H54 (cell line): ENCODE measurements around the gene TNKS1BP1.
"Not testable (repeated sequence)": the region's sequence is repeated elsewhere in the genome, so short reads cannot be mapped to it uniquely, and the experiment has no call there.

Experiments used
- DNase-seq: peaks from one replicate; pipeline ENCODE4 v3.0.0; 2011; ENCODE audit warnings: low spot score, mixed read lengths; ENCODE audit not compliant: insufficient read length
- FAIRE-seq: peaks from 3 replicates; lab custom pipeline; 2011; peaks lifted over from hg19 to GRCh38; lab: Jason Lieb, UNC
- POLR2A ChIP-seq: IDR thresholded peaks from 2 replicates; pipeline ENCODE4 v1.6.1; 2011; ENCODE audit warnings: low read depth, mild to moderate bottlenecking, low read length

The TNKS1BP1 gene

GRCh38 chr11:57288771-57289579 lies 35.8 kb downstream of the TNKS1BP1 start:
- FAIRE-seq, result no peak
- DNase-seq, result peak; percentile 38
- TF ChIP-seq POLR2A, result no peak

DNA sequence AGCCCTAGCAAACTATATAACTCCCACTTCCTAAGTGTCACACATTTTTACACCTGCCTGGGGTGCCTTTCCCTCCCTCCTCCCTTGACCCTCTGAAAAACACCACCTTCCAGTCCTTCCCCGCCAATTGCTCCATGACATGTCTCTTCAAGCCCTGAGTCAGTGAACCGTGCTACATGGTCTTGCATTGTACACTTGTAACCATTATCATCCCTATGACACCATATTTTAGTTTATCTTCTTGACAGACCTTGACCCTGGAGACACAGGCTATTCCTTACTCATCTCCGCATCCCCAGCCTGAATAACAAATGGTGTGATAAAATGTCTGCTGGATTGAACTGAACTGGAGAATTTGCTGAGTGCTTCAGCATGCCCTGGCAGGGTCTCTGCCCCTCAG lies 36.9 kb downstream of the TNKS1BP1 start:
- TF ChIP-seq POLR2A, result no peak
- FAIRE-seq, result no peak

GRCh38 chr11:57283231-57283990 lies 41.3 kb downstream of the TNKS1BP1 start:
- TF ChIP-seq POLR2A, result no peak
- FAIRE-seq (no peak), DNase-seq (no peak)

More for the DNA sequence above, 36.9 kb downstream of the TNKS1BP1 start:
- no peak for DNase-seq

DNA sequence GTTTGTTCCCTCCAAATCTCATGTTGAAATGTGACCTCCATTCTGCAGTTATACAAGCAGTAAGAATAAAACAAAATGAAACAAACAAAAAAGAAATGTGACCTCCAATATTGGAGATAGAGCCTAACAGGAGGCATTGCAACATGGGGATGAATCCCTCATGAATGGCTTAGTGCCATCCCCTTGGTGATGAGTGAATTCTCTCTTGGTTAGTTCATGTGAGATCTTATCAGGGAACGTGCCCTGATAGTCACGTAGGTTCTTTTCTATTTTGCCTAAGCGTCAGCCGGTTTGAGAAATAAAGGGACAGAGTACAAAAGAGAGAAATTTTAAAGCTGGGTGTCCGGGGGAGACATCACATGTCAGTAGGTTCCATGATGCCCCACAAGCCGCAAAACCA lies 43.2 kb downstream of the TNKS1BP1 start:
- FAIRE-seq, result not testable (repeated sequence)

DNA sequence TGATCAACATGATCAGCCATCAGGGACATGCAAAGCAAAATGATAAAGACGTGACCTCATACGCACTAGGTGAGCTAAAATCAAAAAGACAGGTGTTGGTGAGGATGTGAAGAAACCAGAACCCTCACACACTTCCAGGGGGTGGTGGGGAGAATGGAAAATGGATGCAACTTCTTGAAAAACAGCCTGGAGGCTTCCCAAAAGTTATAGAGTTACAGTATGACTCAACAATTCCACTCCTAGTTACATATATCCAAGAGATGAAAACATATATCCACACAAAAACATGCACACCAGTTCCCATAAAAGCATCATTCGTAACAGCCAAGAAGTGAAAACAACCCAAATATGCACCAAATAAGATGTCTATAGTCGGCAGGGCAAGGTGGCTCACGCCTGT lies 45.6 kb downstream of the TNKS1BP1 start:
- FAIRE-seq (no peak), DNase-seq (no peak)
- no peak for TF ChIP-seq POLR2A

More for the DNA sequence above, 43.2 kb downstream of the TNKS1BP1 start:
- DNase-seq, result not testable (repeated sequence)

DNA sequence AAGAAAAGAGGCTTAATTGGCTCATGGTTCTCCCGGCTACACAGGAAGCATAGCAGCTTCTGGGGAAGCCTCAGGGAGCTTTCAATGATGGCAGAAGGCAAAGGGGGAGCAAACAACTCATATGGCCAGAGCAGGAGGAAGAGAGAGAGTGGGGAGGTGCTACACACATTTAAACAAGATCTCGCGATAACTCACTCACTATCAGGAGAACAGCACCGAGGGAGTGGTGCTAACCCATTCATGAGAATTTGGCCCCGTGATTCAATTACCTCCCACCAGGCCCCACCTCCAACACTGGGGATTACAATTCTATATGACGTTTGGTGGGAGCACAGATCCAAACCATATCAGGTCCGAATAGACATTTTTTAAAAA lies 46.0 kb downstream of the TNKS1BP1 start:
- TF ChIP-seq POLR2A, result no peak
- FAIRE-seq (no peak), DNase-seq (no peak)

DNA sequence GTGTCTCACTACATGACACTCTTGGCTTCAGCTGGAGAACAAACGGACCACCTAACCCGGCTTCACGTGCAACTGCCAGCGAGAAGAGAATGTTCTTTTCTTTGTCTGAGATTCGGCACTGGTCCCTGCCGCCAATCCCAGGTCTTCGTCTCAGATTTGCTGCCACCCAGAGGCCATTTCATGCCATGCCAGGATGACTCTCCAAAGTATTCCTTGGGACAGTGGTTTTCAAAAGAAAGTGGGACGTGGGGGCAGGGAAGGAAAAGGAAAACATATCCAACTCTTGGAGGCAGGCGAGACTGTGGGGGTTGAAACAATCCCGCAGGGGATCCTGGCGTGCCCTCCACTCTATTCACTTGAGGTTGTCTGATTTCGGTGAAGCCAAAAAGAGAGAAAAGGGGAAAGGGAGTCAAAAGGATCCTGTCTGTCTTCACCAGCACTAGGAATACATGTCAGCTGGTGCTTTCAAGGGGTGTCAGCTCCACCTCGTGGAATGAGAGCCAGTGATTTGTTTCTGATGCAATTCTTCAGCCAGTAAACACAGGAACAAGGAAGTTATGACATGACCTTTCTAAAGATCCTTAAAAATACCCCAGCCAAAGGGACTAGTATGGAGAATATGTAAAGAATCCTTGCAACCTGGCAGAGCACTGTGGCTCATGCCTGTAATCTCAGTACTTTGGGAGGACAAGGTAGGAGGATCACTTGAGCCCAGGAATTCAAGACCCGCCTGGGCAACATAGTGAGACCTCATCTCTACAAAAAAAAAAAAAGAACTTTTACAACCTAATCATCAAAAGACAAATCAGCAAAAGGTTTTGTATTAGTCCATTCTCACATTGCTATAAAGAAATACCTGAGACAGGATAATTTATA lies 46.7 kb downstream of the TNKS1BP1 start:
- DNase-seq, result peak; percentile 70
- no peak for FAIRE-seq
- TF ChIP-seq POLR2A, result no peak

DNA sequence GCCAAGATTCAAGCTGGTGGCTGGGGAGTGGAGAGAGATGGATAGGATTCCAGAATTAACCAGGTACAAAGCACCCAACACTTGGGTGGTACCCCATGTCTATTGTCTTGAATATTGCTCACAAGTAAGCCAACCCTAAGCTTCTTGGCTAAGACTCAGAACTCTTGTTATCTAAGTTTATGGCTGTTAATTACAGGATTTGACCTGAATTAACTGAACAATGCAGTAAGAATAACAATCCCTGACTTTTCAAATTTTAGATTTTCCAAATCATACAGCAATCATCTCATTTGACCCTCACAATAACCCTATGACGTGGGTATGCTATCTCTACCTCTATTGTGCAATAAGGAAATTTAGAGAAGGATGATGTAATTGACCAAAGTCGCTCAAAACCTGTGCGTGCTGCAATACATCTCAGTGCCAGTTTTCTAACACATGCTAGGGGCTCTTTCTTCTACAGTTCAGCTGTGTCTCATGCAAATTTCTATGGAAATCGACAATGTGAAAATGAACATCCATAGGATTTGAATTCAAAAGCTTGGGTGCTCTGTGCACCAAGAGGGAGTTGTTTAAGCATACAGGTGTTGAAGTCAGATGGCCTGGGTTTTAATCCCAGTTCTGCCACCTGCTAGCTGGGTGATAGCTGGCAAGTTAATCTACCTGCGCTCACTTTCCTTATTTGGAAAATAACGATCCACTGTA lies 47.6 kb downstream of the TNKS1BP1 start:
- TF ChIP-seq POLR2A, result no peak
- FAIRE-seq (no peak), DNase-seq (no peak)

DNA sequence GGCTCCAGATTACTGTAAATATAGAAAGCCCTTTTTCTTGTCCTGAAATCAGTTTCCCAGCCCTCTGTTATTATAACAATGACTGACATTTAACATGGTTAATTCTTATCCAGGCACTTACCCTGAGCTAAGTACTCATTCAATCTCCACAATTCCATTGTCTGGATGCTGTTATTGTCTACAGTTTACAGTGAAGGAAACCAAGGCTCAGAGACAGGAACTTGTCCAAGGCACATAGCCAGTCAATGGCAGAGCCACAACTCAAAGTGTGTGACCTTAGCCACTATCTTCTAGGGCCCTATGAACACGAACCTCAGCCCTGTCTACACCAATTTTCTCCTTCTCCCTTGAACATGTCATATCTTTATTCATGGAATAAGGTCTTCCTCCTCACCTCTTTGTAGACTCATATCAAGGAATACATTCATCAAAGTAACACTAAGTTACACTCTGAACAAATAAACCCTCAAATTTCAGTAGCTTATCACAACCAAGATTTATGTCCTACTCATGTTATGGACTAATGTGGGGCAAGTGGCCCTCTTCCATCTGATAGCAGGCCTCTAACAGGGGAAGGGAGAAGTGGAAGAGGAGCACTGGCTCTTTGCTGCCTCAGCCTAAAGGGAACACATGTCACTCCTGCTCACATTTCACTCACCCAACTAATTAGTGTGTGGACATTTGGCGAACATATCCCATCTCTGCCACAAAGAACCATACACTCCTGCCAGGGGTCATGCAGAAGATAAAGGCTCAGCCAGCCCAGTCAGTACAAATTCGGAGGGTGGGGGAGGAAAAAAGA lies 48.4 kb downstream of the TNKS1BP1 start:
- TF ChIP-seq POLR2A, result no peak
- no peak for DNase-seq
- no peak for FAIRE-seq

- FAIRE-seq, result no peak
- no peak for DNase-seq
- no peak for TF ChIP-seq POLR2A
These were observed 49.2 kb downstream of the TNKS1BP1 start for GRCh38 chr11:57275582-57275981.

GRCh38 chr11:57274904-57275498 lies 49.8 kb downstream of the TNKS1BP1 start:
- TF ChIP-seq POLR2A, result no peak
- DNase-seq, result no peak
- FAIRE-seq, result no peak

GRCh38 chr11:57273448-57274058 lies 51.2 kb downstream of the TNKS1BP1 start:
- FAIRE-seq (no peak), DNase-seq (no peak)
- TF ChIP-seq POLR2A, result no peak
